Gastrocnemius medialis (tissue), 4 donors: ENCODE measurements around the gene VSTM2B.
"Not testable (repeated sequence)": the region's sequence is repeated elsewhere in the genome, so short reads cannot be mapped to it uniquely, and the experiment has no call there.

ENCODE experiments used
- POLR2A ChIP-seq, 2 donors: fragments of 450-650 bp; IDR thresholded peaks; one replicate each; pipeline ENCODE4 v1.6.1; 2017; ENCODE audit warnings: antibody characterized with exemption in 2 of 2, mild to moderate bottlenecking in 2 of 2, moderate library complexity in 2 of 2
- TF ChIP-seq, protein P1 (sequence below), 5 experiments: fragments of 450-650 bp in 3 of 5; fragments of 200-600 bp in 2 of 5; sonication (generic) in 2 of 5; IDR thresholded peaks in 4 of 5; conservative IDR thresholded peaks in 1 of 5; 1 replicate in 4 of 5; 2 replicates in 1 of 5; pipeline ENCODE4 v1.5.1; 2016 to 2019; ENCODE audit warnings: antibody characterized with exemption in 5 of 5, mild to moderate bottlenecking in 3 of 5, moderate library complexity in 3 of 5

DNA sequence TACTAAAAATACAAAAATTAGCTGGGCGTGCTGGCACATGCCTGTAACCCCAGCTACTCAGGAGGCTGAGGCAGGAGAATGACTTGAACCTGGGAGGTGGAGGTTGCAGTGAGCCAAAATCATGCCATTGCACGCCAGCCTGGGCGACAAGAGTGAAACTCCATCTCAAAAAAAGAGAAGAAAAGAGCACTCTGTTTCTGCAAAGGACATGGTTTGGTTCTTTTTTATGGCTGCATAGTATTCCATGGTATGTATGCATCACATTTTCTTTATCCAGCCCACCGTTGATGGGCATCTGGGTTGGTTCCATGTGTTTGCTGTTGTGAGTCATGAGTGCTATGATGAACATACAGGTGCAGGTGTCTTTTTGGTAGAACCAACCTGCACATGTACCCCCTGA is 19.7 kb downstream of the VSTM2B start:
- not testable (repeated sequence) for TF ChIP-seq POLR2A (IDR thresholded peaks at IDR 0.05)
- TF ChIP-seq, protein P1, sequence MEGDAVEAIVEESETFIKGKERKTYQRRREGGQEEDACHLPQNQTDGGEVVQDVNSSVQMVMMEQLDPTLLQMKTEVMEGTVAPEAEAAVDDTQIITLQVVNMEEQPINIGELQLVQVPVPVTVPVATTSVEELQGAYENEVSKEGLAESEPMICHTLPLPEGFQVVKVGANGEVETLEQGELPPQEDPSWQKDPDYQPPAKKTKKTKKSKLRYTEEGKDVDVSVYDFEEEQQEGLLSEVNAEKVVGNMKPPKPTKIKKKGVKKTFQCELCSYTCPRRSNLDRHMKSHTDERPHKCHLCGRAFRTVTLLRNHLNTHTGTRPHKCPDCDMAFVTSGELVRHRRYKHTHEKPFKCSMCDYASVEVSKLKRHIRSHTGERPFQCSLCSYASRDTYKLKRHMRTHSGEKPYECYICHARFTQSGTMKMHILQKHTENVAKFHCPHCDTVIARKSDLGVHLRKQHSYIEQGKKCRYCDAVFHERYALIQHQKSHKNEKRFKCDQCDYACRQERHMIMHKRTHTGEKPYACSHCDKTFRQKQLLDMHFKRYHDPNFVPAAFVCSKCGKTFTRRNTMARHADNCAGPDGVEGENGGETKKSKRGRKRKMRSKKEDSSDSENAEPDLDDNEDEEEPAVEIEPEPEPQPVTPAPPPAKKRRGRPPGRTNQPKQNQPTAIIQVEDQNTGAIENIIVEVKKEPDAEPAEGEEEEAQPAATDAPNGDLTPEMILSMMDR (IDR thresholded peaks at IDR 0.05 in 4 of 5, conservative IDR thresholded peaks at IDR 0.05 in 1 of 5), result not testable (repeated sequence)
